ENCODE data around the gene CDH8. TPM values are rescaled to one million over a fixed set of nuclear protein-coding genes. Genes with fewer than 3 reads are reported as not detected.

CDH8 gene, protein sequence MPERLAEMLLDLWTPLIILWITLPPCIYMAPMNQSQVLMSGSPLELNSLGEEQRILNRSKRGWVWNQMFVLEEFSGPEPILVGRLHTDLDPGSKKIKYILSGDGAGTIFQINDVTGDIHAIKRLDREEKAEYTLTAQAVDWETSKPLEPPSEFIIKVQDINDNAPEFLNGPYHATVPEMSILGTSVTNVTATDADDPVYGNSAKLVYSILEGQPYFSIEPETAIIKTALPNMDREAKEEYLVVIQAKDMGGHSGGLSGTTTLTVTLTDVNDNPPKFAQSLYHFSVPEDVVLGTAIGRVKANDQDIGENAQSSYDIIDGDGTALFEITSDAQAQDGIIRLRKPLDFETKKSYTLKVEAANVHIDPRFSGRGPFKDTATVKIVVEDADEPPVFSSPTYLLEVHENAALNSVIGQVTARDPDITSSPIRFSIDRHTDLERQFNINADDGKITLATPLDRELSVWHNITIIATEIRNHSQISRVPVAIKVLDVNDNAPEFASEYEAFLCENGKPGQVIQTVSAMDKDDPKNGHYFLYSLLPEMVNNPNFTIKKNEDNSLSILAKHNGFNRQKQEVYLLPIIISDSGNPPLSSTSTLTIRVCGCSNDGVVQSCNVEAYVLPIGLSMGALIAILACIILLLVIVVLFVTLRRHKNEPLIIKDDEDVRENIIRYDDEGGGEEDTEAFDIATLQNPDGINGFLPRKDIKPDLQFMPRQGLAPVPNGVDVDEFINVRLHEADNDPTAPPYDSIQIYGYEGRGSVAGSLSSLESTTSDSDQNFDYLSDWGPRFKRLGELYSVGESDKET
- 0.21 TPM in 1 of 2 replicates, not detected in the other for total RNA-seq

DNA sequence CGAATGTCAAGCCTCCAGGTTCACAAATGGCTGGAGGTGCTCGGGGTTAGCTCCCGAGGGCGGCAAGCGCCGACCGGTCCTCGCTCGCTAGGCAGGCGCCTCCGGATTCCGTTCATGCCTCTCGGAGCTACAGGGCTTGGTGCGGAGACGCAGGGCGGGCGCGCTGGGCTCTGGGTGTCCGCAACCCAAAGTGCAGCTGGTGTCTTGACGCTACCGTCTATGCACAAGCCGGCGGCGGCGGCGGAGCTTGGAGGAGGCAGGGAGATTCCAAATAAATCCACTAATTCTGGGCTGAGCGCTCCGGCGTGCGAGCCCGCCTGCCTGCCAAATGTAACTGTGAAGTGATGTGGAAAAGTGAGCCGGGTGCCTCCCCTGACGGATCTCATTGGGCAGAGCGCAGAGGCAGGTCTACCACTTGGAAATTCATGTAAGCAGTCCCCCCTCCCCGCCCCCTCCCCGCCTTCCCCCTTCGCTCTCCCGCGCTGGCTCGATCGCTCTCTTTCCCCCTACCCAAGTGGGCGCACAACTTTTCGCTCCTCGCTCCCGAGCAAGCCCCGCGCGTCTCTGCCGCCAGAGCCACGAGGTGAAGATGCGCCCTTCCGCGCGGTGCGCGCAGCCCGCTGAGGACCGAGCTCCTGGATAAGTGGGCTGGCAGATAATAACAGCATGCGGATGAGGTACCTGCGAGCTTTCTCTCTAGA is at the start of gene CDH8:
Gene CDH8, minus strand, starts transcription at position 338 of the 701 bp plus-strand sequence. CDS start 15,035 bp downstream, outside the sequence.

